Measurements from ENCODE around the gene PEAK1. TPM values are rescaled to one million over a fixed set of nuclear protein-coding genes. Genes with fewer than 3 reads are reported as not detected.

Gene PEAK1
- total RNA-seq, 1 donor from 2014 or later, result 28.5 TPM

- intact Hi-C loops (cut with micrococcal nuclease), result no loop called here
Measured at GRCh38 chr15:77371850-77372563, 47.9 kb downstream of the PEAK1 start.

GRCh38 chr15:77370580-77370979, 49.3 kb downstream of the PEAK1 start:
- intact Hi-C loops (cut with micrococcal nuclease), result no loop called here

DNA sequence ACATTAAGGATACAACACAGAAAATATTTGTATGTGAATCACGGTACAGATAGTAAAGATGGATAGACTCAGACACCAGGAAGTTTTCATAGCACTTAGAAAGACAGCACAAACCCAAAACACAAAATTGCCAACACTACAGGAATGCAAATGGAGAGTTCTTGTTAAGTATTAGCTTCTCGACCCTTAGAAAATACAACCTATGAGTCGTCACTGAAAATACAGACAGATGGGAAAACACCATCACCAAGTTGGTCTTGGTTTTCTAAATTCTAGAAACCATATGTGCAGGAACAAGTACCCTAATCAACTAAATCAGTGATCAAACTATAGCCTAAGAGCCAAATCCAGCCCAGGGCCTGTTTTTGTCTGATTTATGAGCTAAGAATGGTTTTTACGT, 50.7 kb downstream of the PEAK1 start:
- intact Hi-C loops (cut with micrococcal nuclease), result no loop called here

- intact Hi-C loops (cut with micrococcal nuclease), result no loop called here
Measured at GRCh38 chr15:77367631-77368030, 52.3 kb downstream of the PEAK1 start.

GRCh38 chr15:77361456-77361855, 58.4 kb downstream of the PEAK1 start:
- intact Hi-C loops (cut with micrococcal nuclease), result no loop called here

DNA sequence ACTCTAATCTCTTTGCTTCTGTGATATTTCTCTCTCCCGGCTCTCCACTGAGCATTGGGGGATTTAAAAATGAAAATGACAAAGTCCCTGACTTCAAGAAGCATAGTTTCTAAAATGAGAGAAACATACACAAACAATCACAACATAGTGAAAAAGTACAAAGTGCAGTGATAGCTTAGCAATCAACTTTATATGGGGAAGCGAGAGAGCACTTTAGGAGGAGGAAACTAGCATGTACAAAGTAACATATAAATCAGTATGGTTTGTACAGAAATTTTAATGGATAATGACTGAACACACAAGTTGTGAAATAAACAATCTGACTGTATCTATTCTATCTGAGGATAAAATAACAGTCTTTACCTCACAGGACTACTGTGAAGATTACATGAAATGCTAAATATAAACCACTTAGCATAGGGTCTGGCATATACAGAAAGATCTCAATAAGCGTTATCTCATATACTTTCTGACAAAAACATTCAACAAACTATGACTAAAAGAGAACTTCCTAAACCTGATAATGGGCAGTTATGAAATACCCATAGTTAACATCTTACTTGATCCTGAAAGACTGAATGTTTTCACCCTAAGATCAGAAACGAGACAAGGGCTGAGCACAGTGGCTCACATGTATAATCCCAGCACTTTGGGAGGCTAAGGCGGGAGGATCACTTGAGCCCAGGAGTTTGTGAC, 61.2 kb downstream of the PEAK1 start:
- intact Hi-C loops (cut with micrococcal nuclease), result no loop called here

DNA sequence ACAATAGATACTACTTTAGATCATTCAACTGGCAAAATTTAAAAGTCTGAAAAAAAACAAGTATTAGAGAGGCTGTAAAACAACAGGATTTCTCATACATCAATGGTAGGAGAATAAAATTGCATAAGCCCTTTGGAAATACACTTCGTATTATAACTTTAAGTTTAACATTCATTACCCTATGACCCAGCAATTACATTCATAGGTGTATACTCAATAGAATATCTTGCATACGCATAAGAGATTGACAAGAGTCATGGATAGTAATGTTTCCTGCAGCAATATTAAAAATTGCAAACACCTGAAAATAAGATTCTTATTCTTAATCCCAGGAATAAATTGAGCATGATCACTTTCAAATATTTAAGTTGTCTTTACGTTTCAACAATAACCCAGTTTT, 63.6 kb downstream of the PEAK1 start:
- intact Hi-C loops (cut with micrococcal nuclease), result no loop called here

GRCh38 chr15:77355321-77355720, 64.6 kb downstream of the PEAK1 start:
- intact Hi-C loops (cut with micrococcal nuclease), result no loop called here

DNA sequence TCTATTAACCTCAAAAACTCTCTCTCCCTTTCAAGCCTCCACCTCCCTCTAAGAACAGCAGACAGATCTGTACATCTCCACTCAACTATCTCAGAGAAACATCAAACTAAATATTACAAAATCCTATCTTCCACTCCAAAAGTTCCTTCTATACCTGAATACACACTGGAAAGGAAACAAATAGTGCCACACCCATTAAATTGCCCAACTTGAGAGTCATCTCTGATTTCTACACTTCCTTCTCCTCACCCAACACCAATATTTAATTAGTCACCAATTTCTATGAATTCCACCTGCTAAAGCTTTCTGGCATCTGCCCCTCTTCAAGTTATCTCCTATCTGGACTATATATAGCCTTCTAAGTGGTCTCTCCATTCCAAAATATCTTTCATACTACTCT, 65.8 kb downstream of the PEAK1 start:
- intact Hi-C loops (cut with micrococcal nuclease), result no loop called here

DNA sequence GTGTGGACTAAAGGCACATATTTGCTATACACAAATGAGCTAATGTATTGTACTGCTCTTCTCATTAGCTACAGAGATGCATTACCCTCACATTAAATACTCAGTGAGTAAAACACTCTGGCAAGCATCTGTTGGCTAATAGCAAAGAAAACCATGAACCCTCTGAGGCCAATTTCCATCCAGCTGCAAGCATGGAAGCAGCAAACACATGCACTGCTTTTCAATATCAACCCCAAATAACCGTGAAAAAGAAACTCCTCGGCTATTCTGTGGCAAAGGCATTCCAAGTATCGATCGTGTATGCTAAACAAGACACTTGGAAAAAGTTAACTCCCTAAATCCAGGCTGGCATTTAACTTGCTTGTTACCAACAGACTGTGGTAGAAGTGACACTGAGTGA, 67.0 kb downstream of the PEAK1 start:
- intact Hi-C loops (cut with micrococcal nuclease), result no loop called here

DNA sequence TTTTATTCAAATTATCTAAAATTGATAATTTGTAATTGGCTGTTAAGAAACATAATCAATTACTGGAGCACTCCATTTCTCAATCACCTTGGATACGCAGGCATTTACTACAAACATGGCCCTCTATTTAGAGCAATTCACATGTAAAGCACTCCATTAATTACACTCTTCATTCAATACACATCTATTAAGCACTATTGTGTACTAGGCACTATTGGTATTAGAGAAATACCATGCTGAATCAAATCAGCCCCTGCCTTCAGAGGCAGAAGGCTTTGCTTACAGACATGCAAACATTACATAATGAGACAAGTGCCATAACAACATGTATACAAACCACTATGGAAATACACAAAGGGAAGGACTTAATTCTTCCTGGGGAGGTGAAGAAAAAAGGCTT, 69.1 kb downstream of the PEAK1 start:
- intact Hi-C loops (cut with micrococcal nuclease), result no loop called here

GRCh38 chr15:77349666-77350065, 70.2 kb downstream of the PEAK1 start:
- intact Hi-C loops (cut with micrococcal nuclease), result no loop called here

- intact Hi-C loops (cut with micrococcal nuclease), result no loop called here
Measured at GRCh38 chr15:77348511-77348910, 71.4 kb downstream of the PEAK1 start.

DNA sequence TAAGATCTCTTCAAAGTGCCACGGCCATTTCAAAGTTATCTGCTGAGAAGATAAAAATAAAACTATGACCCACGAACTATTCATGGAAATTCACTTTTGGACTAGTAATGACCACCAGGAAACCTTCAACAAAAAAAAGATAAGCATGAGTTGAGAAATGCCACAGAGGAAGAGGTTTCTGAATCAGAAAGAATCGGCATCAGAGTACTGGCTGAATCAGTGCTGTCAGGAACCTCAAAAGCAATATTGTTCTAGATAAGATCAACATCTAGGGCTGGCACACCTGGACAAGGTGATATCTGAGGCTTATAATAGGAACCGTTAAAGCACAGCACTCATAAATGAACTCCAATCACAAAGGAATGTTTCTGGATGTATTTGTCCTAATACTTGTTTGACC, 72.7 kb downstream of the PEAK1 start:
- intact Hi-C loops (cut with micrococcal nuclease), result no loop called here

DNA sequence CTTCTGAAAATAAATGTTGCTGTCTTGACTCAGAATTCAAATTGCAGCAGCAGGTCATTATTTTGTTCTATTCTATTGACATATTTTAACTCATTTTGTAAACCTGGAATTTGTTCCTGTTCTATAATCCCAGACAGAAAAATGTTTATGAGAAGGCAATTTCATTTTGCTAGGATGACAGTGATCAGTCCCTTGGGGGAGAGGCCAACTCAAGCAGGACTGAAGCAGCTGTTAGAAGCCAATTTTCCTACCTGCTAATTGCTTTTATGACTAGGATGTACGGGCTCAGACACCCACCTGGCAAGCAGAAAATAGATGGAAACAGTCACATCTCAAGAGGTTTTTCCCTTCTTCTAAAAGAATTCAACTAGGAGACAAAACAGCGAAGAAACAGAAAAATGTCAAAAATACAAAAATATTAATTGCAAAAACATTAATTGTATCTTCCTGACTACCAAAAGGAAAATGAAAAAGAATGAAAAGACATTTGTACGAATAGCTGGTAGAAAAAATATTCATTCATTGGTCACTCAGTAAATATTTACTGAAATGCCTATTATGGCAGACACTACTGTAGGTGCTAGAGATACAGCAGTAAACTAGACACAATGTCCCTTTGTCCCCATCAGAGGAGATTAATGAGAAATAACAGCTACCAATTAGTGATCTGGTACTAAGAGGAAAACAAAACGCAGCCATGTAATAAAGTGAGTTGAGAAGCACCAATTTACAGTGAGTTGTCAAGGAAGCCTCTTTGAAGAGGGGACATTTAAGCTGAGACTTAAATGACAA, 73.5 kb downstream of the PEAK1 start:
- intact Hi-C loops (cut with micrococcal nuclease), result no loop called here

DNA sequence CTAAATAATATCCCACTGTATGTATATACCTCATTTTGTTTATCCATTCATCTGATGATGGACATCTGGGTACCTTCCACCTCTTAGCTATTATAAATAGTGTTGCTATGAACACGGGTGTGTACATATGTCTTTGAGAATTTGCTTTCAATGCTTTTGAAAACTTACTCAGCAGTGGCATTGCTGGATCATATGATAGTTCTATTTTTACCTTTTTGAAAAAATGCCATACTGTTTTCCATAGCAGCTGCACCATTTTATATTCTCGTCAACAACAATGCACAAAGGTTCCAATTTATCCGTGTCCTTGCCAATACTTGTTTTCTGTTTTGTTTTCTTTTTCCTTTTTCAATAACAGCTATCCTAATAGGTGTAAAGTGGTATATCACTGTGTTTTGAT, 77.1 kb downstream of the PEAK1 start:
- intact Hi-C loops (cut with micrococcal nuclease), result no loop called here

GRCh38 chr15:77340245-77340644, 79.7 kb downstream of the PEAK1 start:
- intact Hi-C loops (cut with micrococcal nuclease), result no loop called here

DNA sequence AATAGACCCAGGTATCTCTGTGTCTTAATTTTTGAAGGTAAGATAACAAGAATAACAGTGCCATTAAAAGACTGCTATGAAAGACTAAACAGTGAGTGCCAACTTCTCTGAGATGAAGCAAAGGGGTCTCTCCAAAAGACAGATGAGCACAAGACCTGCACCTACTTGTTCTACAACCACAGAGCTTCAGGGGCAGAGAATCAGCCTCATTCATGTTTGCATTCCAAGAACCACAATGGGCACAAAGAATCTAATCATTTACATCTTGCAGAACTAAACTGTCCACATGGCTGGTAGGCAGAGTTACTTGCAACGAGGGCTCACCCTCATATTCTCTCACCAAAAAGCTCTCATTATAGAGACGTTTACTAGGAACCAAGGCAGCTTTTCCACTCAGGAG, 83.9 kb downstream of the PEAK1 start:
- intact Hi-C loops (cut with micrococcal nuclease), result no loop called here

DNA sequence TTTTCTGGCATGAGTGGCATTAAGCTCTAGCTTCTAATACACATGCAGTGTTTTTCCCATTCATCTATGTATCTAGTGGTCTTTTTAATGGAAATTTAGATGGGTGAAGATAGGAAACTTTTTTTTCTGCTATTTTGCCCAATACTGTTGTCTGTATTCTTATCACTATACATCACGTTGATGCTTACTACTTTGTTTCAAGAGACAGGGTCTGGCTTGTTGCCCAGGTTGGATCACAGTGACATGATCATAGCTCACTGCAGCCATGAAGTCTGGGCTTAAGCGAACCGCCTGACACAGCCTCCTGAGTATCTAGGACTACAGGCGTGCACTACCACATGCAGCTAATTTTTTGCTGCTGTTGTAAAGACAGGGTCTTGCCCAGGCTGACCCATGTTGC, 84.6 kb downstream of the PEAK1 start:
- intact Hi-C loops (cut with micrococcal nuclease), result no loop called here

DNA sequence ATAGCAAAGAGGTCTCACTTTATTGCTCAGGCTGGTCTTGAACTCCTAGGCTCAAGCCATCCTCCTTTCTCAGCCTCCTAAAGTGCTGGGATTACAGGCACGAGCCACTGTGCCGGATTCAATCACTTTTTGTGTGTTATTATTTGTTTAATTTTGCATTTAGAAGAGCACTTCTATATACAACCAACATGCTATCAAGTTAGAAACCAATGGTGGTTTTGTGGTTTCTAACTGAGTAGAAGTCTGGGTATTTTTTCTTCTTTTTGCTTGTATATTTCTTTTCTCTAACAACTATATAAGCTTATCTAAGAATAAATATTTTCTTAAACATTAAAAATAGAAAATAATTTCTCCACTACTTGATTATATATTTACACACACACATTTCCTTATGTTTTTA, 86.7 kb downstream of the PEAK1 start:
- intact Hi-C loops (cut with micrococcal nuclease), result no loop called here

GRCh38 chr15:77329202-77329601, 90.7 kb downstream of the PEAK1 start:
- intact Hi-C loops (cut with micrococcal nuclease), result no loop called here

- intact Hi-C loops (cut with micrococcal nuclease), result no loop called here
Measured at GRCh38 chr15:77327844-77328529, 91.9 kb downstream of the PEAK1 start.
